Measurements from ENCODE around the gene ZNHIT6. TPM values are rescaled to one million over a fixed set of nuclear protein-coding genes. Genes with fewer than 3 reads are reported as not detected.

Gene ZNHIT6
- total and polyA plus RNA-seq, 2 donors = 15.1 to 30.3 TPM

- no peaks in the 10 kb centered on the region for H3K4me1 ChIP-seq (ENCODE audit: insufficient read depth)
- H3K27ac ChIP-seq (ENCODE audit: low read depth) = no peak overlapping the region
- WGBS = 100% methylated on average over 1 of the region's 1 CpG
- no peaks in the 10 kb centered on the region for H3K36me3 ChIP-seq (ENCODE audit: insufficient read depth)
- no peak overlapping the region for H3K4me3 ChIP-seq (ENCODE audit: low read depth, low read length)
- DNase-seq (ENCODE audit: extremely low spot score) = no peak
Measured at GRCh38 chr1:85623061-85623471, 85.2 kb downstream of the ZNHIT6 start.

GRCh38 chr1:85621430-85621829 lies 86.8 kb downstream of the ZNHIT6 start:
- DNase-seq (ENCODE audit: extremely low spot score) = no peak
- H3K27ac ChIP-seq (ENCODE audit: low read depth) = no peak overlapping the region
- WGBS = 99% methylated on average over 1 of the region's 1 CpG
- no peaks in the 10 kb centered on the region for H3K36me3 ChIP-seq (ENCODE audit: insufficient read depth)
- H3K4me3 ChIP-seq (ENCODE audit: low read depth, low read length) = no peak overlapping the region
- no peaks in the 10 kb centered on the region for H3K4me1 ChIP-seq (ENCODE audit: insufficient read depth)

- 28% methylated on average over 3 of the region's 3 CpGs for WGBS
Measured at GRCh38 chr1:85617633-85618100, 90.6 kb downstream of the ZNHIT6 start.

GRCh38 chr1:85616736-85617135 lies 91.5 kb downstream of the ZNHIT6 start:
- Histone ChIP-seq H3K4me3 (ENCODE audit: low read depth, low read length) (no peak overlapping the region), H3K4me1 (ENCODE audit: insufficient read depth) (no peaks in the 10 kb centered on the region), H3K36me3 (ENCODE audit: insufficient read depth) (no peaks in the 10 kb centered on the region), H3K27ac (ENCODE audit: low read depth) (no peak overlapping the region)
- DNase-seq (ENCODE audit: extremely low spot score) = no peak
- WGBS = 96% methylated on average over 3 of the region's 3 CpGs

More at GRCh38 chr1:85617633-85618100, 90.6 kb downstream of the ZNHIT6 start:
- DNase-seq (ENCODE audit: extremely low spot score) = no peak
- Histone ChIP-seq H3K4me1 (ENCODE audit: insufficient read depth) (no peaks in the 10 kb centered on the region), H3K27ac (ENCODE audit: low read depth) (no peak overlapping the region), H3K4me3 (ENCODE audit: low read depth, low read length) (no peak overlapping the region), H3K36me3 (ENCODE audit: insufficient read depth) (no peaks in the 10 kb centered on the region)

DNA sequence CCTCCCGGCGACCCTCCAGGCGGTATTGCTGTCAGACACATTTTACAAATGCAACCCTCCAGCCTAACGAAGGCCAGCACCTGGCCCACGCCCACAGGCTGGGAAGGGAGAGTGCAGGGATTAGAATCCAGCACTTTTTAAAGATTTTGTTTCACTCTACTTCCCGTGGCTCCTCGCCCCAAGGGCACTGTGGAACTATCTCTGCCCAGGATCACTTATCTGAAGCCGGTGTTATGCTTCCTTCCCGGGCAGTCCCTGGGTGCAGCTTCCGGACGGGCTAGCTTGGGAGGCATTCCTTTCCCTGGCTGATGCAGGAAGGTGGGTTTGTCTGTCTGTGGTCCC lies 91.9 kb downstream of the ZNHIT6 start:
- 61% methylated on average over 11 of the region's 11 CpGs for WGBS
- Histone ChIP-seq H3K4me1 (ENCODE audit: insufficient read depth) (no peaks in the 10 kb centered on the region), H3K27ac (ENCODE audit: low read depth) (no peak overlapping the region), H3K4me3 (ENCODE audit: low read depth, low read length) (no peak overlapping the region), H3K36me3 (ENCODE audit: insufficient read depth) (no peaks in the 10 kb centered on the region)
- DNase-seq (ENCODE audit: extremely low spot score) = no peak

DNA sequence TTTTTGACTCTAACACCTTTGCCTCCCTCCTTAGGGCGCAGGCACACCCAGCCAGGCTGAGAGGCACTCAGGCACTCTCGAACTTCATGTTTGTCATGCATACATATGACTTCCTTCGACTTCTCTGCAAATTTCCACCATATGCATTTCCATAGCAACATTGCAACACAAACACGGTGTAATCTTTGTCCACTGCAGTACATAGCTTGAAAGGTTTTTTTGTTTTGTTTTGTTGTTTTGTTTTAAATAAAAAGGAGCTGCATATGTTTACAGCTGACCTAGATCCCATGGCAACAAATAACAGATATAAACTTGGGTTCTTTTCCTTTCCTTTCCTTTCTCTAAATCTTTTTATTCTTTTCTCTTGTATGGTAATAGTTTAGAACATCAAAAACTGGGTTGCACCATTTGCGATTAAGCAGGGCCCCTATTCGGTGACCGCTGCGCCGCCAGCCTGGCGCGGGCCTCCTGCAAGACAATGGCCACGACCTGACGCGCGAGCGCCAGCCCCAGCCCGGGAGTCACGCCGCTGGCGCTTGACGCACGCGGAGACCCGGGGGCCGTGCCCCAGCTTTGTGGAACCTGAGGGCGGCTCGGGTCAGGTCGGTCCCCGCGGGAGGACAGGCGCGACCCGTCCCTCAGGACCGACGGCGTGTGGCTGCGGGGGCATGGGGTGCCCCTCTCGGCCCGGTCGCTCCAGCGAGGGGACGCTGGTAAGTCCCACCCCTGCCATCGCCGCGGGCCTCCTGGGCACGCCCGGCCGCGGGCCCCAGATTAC lies 92.5 kb downstream of the ZNHIT6 start:
- Histone ChIP-seq H3K36me3 (ENCODE audit: insufficient read depth) (no peaks in the 10 kb centered on the region), H3K27ac (ENCODE audit: low read depth) (no peak overlapping the region), H3K4me3 (ENCODE audit: low read depth, low read length) (no peak overlapping the region), H3K4me1 (ENCODE audit: insufficient read depth) (no peaks in the 10 kb centered on the region)
- WGBS = 33% methylated on average over 49 of the region's 49 CpGs
- DNase-seq (ENCODE audit: extremely low spot score) = no peak

DNA sequence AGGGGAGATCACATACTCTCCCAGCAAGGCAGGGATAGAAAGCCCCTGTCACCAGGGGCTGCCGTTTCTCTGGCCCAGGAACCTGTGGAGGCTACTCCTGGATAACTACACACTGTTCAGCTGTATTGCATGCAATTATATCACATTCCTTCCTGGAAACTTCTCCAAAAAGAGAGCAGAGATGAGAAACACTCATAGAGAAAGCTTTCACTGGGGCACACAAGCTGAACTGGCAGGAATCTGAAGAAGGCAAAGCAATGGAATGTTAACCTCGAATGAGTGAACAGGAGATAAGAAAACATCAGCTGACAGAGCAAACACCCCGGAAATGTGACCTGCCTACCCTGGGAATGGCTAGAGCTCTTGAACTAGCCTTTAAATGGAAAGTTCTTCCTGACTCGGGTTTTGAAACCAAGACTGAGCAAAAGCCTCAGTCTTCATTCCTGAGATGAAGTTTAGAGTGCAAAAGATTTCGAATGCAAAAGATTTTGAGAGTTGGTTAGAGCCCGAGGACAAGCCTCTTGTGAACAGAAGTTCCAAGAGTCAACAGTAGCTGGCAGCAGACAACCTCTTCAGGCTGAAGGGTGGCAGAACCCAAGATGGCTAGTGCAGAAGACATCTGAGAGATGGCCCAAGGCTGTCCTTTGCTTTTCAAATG lies 95.4 kb downstream of the ZNHIT6 start:
- Histone ChIP-seq H3K4me1 (ENCODE audit: insufficient read depth) (no peaks in the 10 kb centered on the region), H3K4me3 (ENCODE audit: low read depth, low read length) (no peak overlapping the region), H3K27ac (ENCODE audit: low read depth) (no peak overlapping the region), H3K36me3 (ENCODE audit: insufficient read depth) (no peaks in the 10 kb centered on the region)
- no peak for DNase-seq (ENCODE audit: extremely low spot score)
- 37% methylated on average over 6 of the region's 6 CpGs for WGBS

DNA sequence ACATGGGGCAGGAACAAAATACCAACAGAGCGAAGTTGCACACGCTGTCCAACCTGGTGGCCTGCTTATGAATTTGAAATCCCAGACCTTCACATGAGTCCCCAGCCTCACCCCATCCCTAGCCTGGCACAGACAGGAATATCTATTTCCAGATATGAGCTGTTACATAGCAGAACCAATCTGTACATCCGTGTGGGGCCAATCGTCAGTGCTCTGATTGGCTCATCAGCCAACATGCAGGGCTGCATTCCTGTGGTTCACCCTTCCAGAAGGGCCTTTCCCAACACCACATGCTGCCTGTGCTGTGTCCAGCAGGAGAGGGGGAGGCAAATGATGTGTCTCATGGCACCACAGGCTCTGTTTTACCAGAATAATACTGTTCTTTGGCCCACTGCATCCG lies 96.4 kb downstream of the ZNHIT6 start:
- no peaks in the 10 kb centered on the region for H3K4me1 ChIP-seq (ENCODE audit: insufficient read depth)
- 68% methylated on average over 5 of the region's 5 CpGs for WGBS
- no peak overlapping the region for H3K4me3 ChIP-seq (ENCODE audit: low read depth, low read length)
- no peak overlapping the region for H3K27ac ChIP-seq (ENCODE audit: low read depth)
- no peak for DNase-seq (ENCODE audit: extremely low spot score)
- no peaks in the 10 kb centered on the region for H3K36me3 ChIP-seq (ENCODE audit: insufficient read depth)

DNA sequence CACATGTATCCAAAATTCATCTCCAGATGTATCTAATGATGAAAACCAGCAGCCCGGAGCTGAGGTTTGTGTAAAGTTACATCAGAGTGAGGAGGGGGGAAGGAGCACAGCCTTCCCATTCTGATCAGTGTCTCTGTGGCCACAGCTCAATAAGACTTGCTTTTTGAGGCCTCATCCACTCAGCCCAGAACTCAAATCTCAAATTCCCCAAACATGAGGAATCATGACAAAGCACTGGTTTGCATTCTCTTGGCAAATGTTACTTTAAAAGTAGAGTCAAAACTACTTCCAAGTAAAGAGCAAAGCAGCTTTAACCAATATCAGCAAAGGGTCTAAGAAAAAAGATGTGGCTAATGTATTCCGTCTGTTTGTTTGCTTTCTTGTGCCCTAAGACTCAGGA lies 96.8 kb downstream of the ZNHIT6 start:
- H3K36me3 ChIP-seq (ENCODE audit: insufficient read depth) = no peaks in the 10 kb centered on the region
- no peaks in the 10 kb centered on the region for H3K4me1 ChIP-seq (ENCODE audit: insufficient read depth)
- H3K27ac ChIP-seq (ENCODE audit: low read depth) = no peak overlapping the region
- no peak for DNase-seq (ENCODE audit: extremely low spot score)
- WGBS = 64% methylated on average over 2 of the region's 2 CpGs
- no peak overlapping the region for H3K4me3 ChIP-seq (ENCODE audit: low read depth, low read length)

DNA sequence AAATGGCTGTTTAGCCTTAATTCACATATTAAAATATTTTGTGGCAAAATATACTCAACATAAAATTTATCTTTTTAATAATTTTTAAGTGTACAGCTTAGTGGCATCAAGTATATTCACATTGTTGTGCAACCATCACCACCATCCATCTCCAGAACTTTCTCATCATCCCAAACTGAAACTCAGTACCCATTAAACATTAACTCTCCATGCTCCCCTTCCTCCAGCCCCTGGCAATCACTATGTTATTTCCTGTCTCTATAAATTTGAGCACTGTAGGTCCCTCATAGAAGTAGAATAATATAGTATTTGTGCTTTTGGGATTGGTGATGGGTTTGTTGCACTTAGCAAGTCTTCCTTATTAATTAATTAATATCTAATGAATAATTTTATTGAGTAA lies 98.3 kb downstream of the ZNHIT6 start:
- DNase-seq (ENCODE audit: extremely low spot score) = no peak
- Histone ChIP-seq H3K27ac (ENCODE audit: low read depth) (no peak overlapping the region), H3K36me3 (ENCODE audit: insufficient read depth) (no peaks in the 10 kb centered on the region), H3K4me1 (ENCODE audit: insufficient read depth) (no peaks in the 10 kb centered on the region), H3K4me3 (ENCODE audit: low read depth, low read length) (no peak overlapping the region)

GRCh38 chr1:85608851-85609250 lies 99.4 kb downstream of the ZNHIT6 start:
- Histone ChIP-seq H3K36me3 (ENCODE audit: insufficient read depth) (no peaks in the 10 kb centered on the region), H3K4me3 (ENCODE audit: low read depth, low read length) (no peak overlapping the region), H3K27ac (ENCODE audit: low read depth) (no peak overlapping the region), H3K4me1 (ENCODE audit: insufficient read depth) (no peaks in the 10 kb centered on the region)
- 100% methylated on average over 1 of the region's 1 CpG for WGBS
- no peak for DNase-seq (ENCODE audit: extremely low spot score)

GRCh38 chr1:85607921-85608265 lies 100.3 kb downstream of the ZNHIT6 start:
- WGBS = 84% methylated on average over 4 of the region's 4 CpGs
- no peak for DNase-seq (ENCODE audit: extremely low spot score)
- Histone ChIP-seq H3K4me1 (ENCODE audit: insufficient read depth) (no peaks in the 10 kb centered on the region), H3K27ac (ENCODE audit: low read depth) (no peak overlapping the region), H3K4me3 (ENCODE audit: low read depth, low read length) (no peak overlapping the region), H3K36me3 (ENCODE audit: insufficient read depth) (no peaks in the 10 kb centered on the region)

DNA sequence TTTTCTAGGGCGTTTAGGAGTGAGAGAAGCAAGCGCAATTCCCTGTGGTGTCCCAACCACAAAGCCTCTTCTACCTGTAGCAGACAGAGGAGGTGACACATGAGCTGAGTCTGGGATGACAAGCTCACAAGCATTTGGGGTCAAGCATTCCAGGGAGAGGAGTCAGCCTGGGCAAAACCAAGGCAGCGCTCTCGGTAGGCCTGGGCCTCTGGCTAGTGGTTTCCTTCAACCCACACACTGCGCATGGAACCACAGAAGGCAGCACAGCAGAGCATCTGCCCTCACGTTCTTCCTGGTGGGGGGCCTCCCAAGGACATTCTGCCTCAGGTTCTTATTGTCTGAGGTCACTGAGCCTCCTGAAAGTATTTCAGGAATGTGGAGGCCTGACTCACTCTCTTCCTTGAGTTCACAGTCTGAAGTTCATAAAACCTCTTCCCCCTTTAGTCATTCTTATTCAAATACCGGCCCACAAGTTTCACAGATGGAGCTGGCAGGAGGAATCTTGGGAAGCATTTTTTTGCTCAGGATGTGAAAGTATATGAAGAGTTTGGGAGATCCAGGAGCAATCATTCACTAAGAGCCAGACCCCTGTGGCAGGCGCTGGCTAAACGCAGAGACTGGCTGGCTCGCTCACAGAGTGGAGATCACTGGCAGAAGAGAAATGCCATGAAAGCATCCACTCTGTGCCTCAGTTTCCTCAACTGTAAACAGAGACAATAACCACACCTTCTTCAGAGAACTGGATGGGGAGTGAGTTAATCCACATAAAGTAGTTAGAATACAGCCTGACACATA lies 100.9 kb downstream of the ZNHIT6 start:
- 83% methylated on average over 10 of the region's 10 CpGs for WGBS
- DNase-seq (ENCODE audit: extremely low spot score) = no peak
- Histone ChIP-seq H3K4me3 (ENCODE audit: low read depth, low read length) (no peak overlapping the region), H3K27ac (ENCODE audit: low read depth) (no peak overlapping the region), H3K4me1 (ENCODE audit: insufficient read depth) (no peaks in the 10 kb centered on the region), H3K36me3 (ENCODE audit: insufficient read depth) (no peaks in the 10 kb centered on the region)

DNA sequence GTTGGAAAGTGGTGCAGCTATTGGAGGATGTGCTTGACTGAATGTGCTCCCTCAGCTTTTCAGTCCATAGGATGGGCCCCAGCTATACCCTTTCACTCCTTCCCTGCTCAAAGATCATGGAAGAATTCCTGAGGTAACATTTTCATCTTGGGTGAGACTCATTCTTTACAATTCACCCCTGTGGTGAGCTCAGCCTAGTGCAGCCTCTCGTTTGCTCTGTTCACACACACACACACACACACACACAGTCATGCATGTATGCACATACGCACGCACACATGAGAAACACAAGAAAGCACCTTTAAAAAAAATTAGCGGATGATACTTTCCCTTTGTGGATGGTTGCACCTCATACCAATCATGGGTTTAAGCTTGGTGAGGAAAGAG lies 101.8 kb downstream of the ZNHIT6 start:
- DNase-seq (ENCODE audit: extremely low spot score) = no peak
- no peaks in the 10 kb centered on the region for H3K4me1 ChIP-seq (ENCODE audit: insufficient read depth)
- no peak overlapping the region for H3K27ac ChIP-seq (ENCODE audit: low read depth)
- WGBS = 81% methylated on average over 4 of the region's 4 CpGs
- no peak overlapping the region for H3K4me3 ChIP-seq (ENCODE audit: low read depth, low read length)
- H3K36me3 ChIP-seq (ENCODE audit: insufficient read depth) = no peaks in the 10 kb centered on the region

Measured in urinary bladder (tissue), 4 donors.